ENCODE results near the gene VPS37B.
"Not testable (repeated sequence)": the region's sequence is repeated elsewhere in the genome, so short reads cannot be mapped to it uniquely, and the experiment has no call there.

Gene VPS37B, protein sequence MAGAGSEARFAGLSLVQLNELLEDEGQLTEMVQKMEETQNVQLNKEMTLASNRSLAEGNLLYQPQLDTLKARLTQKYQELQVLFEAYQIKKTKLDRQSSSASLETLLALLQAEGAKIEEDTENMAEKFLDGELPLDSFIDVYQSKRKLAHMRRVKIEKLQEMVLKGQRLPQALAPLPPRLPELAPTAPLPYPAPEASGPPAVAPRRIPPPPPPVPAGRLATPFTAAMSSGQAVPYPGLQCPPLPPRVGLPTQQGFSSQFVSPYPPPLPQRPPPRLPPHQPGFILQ

DNA sequence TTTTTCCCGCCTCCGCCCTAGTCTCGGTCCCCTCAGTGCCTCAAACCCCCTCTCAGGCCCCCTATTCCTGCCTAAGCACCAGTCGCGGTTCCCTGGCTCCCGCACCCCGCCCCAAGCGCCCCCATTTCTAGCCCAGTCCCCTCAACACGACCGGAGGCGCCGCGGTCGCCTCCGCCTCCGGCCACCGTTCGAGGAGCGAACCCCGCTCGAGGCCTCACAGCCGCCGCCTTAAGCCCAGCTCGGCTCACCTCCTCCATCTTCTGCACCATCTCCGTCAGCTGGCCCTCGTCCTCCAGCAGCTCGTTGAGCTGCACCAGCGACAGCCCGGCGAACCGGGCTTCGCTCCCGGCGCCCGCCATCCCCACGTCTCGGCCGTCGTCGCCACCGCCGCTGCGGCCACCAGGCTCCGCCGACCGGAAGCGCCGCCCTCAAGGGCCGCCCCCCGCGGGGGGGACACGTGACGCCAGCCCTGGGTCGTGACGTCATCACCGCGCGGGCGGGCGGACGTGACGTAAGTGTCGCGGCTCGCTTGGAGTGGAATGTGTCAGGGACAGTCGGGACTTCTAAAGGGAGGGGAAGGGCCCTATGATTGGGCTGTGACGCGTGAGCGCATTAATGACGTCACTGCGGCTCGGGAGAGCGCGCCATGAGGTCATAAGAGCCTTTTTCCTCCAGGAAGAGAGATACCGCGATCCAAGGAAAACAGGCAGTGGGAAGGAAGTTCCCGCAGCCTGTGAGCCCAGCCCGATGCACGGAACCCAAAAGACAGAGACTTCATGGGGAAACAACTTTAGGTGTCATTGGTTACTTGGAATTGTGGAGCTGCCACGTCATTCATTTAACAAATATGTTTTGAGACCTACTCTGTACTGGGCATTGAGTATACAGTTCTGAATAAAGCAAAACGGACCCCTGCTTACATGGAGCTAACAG lies at the start of gene VPS37B:
Gene VPS37B (minus strand): TSS at position 421 of the 933 bp plus-strand sequence. CDS start 62 bp downstream, at position 359.
- peak; percentile 78 for DNase-seq

DNA sequence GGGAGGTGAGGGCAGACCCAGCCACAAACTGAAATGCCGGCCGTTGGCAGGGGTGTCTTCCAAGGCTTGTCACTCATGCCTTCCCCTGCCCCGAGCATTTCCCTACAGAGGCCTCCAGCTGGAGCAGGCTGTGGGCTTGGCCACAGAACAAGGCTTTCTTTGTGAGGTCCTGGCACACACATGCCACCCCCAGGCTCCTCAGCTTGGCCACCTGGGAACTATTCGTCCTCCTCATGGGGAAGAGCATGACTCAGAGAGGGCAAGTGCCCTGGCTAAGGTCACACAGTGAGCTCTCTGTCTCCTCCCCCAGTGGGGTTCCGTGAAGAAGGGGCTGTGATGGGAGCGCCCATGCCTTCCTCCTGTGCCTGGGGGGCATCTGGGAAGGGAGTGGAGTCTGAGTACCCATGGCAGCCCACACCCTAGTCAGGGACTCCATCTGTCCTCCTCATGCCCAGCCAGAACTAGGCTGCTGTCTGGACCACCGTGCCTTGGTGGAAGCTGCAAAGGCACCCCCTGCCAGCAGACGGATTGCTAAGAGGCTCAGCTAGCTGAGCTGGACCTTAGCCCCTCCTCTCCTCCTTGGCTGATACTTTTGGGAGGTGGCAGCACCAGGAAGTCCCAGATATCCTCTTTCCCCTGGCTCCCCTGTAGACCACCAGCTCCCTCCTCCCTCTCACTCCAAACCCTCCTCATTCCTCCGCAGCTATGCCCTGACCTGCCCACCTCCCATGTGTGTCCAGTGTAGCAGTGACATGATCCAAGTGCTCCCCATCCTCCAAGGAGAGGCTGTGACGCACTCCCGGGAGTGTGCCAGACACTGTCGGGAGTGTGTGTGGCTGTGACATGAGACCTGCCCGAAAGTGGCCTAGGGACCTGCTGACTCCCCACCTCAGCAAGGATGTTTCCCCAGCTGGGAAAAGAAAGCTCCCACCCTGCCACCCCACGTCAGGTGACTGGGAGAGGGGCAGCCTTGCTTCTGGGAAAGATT lies 49.0 kb upstream of the VPS37B start:
- no peak for DNase-seq

DNA sequence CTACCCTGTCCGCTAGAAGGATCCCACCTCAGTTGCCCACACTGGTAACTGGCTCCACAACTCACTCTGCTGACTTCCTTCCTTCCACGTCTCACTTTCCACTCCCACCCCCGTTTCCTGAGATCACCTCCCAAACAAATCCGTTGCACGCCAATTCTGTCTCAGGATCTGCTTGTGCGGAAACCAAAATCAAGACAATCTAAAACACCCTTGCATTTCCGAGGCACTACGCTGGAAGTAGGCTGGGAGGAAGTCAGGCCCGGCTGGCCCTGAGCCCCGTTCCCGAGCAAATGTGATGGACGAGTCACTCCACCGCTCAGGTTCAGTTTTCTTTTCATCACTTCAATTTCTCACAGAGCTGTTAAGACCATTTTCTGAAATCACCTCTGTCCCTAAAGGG lies 47.3 kb upstream of the VPS37B start:
- no peak for DNase-seq

DNA sequence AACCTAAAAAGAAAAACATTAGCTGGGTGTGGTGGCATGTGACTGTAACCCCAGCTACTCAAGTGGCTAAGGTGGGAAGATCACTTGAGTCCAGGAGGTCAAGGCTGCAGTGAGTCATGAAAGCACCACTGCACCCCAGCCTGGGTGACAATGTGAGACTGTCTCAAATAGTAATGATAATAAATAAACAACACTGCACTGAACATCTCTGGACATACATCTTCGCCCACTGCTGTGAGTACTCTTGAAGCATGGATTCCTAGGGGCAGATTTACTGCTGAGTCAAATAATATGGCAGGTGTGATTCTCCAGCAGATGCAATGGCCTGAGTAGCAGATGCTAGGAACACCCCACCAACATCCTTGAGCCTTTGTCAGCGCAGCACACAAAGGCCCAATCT lies 46.7 kb upstream of the VPS37B start:
- no peak for DNase-seq

DNA sequence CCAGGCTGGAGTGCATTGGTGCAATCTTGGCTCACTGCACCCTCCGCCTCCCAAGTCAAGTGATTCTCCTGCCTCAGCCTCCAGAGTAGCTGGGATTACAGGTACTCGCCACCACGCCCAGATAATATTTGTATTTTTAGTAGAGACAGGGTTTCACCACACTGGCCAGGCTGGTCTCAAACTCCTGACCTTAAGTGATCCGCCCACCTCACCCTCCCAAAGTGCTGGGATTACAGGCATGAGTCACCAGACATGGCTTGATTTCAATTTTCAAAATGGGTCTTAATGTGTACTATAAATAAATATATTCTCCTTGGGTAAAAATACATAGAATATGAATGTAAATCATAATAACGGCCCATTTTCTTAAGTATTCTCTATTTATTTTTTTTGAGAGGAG lies 45.4 kb upstream of the VPS37B start:
- not testable (repeated sequence) for DNase-seq

DNA sequence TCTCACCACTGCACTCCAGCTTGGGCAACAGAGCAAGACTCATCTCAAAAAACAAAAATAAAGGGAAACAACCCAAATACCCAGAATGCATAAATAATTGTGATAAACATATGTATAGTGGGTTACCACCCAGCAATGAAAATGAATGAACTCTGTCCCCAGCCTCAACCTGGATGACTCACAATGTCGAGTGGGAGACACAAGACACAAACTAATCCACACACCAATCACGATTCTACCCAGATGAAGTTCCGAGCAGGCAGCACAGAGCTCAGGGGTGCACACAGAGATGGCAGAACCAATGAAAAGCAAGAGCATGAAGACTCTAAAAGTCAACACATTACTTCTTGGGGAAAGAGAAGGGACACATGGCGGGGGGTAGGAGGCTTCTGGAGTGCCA lies 43.2 kb upstream of the VPS37B start:
- no peak for DNase-seq

DNA sequence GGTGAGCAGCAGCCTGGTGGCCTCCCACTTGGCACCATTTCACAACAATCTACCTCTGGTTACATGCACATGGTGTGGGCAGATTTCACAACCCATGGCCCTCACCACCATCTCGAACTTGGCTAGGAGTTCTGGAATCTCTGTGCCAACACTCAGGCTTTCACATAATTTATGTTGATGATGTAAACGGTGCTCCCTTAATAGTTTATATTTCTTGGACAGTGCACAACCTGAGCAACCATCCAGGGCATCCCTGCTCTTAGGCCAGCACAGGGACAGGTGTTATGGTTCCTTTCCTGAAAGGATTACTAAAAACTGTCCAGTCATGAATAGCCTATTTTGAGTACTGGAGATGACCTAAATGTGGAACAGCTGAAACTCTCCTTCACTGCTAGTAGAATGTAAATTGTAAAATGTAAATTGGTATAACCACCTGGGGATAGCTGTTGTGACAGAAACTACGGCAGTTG lies 41.7 kb upstream of the VPS37B start:
- DNase-seq = no peak

DNA sequence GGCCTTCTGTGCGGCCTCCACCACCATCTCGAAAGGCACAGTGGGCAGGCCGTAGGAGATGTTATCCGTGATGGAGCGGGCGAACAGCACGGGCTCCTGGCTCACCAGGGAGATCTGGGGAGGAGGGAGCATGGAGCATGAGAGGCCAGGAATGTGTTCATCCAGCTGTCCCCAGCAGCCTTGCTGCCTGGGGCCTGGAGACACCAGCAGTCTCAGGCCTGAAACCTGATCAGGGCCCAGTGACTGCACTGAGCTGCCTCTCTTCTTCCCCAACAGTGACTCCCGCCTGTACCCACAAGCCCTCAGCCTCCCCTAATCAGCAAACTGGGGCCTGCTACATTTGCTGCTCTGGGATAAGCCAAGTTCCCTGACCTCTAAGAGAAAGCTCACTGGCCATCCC lies 39.4 kb upstream of the VPS37B start:
- DNase-seq = no peak

DNA sequence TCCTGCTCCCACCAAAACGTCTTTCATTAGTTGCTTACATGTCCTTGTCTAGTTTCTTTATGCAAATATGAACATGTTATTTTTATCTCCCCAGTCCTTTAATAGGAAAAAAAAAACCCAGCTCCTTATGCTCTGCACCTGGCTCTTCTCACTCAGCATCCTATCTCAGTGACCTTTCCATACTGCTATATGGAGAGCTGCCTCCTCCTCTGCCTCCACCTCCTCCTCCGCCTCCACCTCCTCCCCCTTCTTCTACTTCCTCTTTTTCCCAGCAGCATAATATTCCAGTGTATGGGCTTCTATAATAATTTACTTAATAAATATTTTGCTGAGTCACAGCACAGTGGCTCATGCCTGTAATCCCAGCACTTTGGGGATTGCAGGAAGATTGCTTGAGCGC lies 38.8 kb upstream of the VPS37B start:
- no peak for DNase-seq

DNA sequence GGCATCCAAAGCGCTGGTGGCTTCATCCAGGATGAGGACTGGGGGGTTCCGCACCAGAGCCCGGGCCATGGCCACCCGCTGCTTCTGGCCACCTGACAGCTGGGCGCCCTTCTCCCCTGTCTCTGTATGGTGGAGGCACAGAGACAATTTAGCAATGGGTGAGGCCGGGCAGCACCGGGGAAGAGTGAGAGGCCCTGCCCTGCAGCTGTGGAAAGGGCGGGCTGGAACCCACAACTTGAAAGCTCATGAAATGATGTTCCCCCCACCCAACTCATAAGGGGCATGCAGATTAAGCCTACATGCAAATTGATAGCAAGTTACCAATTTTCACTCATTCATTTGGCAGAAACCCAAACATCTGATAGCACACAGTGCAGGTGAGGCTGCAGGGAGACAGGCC lies 36.3 kb upstream of the VPS37B start:
- DNase-seq = no peak

DNA sequence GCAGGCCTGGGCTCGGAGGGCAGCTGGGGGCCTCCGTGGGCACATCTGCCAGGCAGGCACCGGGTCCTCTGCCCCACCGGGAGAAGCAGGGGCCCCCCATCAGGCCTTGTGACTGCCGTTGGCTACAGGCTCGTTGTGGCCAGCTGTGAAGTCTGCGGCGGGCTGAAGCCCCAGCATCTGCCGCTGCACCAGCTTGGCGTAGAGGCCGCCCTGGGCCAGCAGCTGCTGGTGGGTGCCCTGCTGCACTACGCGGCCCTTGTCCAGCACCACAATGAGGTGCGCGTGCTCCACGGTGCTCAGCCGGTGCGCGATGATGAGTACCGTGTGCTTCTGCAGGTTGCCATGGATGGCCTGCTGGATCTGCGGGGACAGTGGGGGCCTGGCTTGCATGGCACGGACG lies 33.9 kb upstream of the VPS37B start:
- no peak for DNase-seq

DNA sequence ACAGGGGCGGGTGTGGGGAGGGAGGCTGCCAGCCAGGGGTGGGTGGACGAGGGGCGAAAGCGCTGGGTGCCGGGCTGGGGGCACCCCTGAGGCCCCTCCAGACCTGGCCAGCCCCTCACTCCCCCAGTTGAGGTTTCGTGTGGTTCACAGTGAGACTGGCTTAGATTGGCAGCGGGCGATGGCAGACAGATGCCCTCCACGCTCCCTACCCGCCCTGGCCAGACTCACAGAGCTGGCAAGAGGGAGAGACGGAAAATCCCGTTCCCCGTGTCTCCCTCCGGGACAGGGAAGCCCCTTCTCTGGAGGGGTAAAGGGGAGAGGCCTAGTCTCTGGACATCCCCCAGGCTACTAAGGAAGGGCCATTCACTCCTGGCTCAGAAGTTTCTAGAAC lies 33.2 kb upstream of the VPS37B start:
- DNase-seq = no peak

DNA sequence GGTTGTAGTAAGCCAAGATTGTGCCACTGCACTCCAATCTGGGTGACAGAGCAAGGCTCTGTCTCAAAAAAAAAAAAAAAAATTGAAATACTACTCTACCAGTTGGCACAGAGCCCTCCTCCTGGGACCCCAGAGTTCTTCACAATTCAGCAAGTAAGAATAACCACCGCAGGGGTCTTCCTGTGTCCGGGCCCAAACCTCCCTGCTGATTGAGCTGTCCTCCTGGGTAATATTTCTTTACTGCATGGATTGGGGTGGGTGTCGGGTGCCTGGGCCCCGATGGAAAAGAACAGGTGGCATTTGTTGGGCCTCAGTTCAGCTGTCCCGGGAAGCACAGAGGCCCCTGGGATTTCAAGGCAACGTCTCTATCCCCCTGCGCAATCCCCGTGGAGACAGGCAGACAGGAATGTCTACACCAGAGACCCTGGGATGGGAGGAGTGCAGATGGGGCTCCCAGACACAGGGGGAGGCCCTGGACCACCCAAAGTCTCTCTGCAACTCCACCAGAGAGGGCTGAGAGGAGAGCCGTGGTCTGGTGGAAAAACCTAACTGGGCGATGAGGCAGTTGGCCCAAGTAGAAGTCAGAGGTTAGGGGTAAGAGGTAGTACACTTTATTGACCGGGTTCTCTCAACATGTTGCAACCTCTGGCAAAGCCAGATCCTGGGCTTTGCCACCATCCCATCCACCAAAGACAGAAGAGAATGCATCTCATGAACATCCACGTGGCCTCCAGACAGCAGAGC lies 32.7 kb upstream of the VPS37B start:
- no peak for DNase-seq

DNA sequence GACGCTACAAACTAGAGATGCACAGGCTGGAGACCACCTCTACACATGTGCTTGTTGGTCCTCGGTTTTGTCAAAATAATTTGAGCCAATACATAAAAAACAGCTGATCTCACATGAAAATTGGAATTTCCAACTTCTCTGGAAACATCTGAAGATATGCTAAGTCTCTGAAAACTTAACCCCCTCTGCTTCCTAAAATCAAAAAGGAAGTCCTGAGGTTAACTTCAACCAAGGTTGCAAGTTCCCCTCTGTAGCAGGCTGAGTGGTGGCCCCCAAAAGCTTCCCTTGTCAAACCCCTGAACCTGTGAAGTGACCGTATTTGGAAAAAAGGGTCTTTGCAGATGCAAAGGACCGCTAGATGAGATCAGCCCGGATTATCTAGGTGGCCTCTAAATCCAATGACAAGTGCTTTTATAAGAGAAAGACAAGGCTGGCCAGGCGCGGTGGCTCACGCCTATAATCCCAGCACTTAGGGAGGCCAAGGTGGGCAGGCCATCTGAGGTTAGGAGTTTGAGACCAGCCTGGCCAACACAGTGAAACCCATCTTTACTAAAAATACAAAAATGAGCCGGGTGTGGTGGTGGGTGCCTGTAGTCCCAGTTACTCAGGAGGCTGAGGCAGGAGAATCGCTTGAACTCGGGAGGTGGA lies 32.0 kb upstream of the VPS37B start:
- DNase-seq = peak; percentile 19

DNA sequence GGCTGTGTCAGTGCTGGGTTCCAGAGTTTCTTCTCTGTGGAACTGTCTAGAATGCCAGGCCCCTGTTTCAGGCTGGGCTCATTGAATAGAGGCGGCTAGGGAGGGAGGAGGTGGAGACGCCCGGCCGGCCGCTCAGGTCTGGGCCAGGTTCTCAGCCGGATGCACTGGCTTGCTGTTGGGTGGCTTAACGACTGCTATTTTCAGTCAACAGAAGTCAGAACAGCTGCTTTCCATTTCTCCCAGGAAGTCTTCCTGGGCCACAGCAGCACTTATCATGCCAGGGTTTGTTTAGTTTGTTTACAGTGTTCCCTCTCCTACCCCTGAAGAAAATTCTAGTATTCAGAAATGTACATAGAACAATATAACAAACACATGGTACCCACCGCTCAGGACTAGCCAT lies 26.0 kb upstream of the VPS37B start:
- DNase-seq = no peak

DNA sequence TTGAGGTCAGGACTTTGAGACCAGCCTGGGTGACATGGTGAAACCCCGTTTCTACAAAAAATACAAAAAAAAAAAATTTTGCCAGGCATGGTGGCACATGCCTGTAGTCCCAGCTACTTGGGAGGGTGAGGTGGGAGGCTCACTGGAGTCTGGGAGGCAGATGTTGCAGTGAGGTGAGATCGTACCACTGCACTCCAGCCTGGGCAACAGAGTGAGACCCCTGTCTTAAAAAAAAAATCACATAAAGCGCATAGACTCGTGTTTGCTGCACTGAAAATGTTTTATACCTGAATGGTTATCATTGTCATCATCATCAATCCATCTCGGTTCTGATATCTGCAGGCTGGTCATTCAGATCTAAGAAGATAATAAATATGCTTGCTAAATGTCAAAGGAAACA lies 24.8 kb upstream of the VPS37B start:
- DNase-seq = no peak

DNA sequence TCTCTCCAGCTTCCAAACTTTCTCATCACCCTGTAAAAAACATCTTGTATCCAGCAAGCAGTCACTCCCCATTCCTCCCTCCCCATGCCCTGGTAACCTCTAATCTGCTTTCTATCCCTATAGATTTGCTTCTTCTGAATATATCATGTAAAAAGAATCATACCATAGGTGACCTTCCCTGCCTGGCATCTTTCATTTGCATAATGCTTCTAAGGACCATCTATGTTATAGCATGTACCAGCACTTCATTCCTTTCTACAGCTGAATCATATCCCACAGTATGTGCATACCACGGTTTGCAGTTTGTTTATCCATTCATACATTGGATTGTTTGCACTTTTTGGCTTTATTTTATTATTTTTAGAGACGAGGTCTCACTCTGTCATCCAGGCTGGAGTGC lies 22.9 kb upstream of the VPS37B start:
- DNase-seq = no peak

DNA sequence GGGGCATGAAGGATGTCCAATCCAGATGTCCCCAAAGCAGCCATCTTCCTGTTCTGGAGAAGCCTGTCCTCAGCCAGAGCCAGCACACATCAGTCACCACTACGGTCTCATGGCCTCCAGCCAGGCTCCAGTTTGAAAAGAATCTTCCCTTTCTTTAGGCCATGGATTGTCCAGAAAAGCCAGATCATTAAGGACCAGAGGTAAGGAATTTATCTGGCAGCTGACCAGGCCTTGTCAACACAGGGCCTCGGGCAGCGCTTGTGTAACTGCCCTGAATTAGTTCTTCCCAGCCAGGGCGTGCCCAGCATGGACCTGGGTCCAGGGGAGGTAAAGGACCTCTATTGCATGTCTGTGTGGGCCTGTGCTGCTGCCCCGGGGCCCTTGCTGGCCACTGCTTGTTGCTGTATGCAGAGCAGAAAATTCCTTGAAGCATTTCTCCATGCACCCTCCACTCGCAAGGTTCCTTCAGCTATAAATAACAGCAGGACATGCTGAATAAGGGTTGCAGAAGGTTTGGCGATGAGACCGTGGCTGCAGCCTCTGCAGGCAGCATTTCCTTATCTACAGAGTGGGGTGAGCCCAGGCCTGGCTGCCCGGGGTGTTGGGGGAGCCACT lies 21.7 kb upstream of the VPS37B start:
- no peak for DNase-seq

DNA sequence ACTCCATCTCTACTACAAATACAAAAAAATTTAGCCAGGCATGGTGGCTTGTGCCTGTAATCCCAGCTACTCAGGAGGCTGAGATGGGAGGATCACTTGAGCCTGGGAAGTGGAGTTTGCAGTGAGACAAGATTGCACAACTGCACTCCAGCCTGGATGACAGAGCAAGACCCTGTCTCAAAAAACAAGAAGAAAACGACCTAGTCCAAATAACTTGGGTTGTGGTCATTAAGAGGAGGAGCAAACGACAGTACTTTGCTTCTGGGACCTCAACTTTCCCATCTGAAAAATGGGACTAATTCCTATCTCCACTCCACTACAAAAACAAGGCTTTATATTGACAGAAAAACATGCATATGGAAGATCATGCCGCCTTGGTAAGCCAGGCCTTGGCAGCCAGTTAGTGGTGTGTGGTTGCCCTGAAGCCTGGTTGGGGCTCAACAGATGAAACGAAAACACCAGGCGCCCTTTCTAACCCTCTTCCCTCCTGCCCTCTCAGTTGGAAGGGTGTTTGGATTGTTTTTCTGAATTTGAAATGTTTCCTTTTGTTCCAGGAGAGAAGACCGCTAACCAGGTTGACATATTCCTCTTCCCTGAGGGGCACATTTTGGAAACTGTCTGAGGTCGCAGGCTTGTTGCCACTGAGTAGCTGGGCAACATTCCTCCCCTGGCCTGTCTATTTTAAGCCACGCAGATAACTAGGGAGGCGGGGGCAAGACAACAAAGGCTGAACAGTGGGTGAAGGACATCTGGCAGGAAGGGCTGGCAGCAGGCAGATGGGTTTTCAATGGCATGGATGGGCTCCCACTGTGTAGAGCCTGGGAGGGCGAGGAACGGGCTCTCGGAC lies 13.7 kb upstream of the VPS37B start:
- DNase-seq = no peak

DNA sequence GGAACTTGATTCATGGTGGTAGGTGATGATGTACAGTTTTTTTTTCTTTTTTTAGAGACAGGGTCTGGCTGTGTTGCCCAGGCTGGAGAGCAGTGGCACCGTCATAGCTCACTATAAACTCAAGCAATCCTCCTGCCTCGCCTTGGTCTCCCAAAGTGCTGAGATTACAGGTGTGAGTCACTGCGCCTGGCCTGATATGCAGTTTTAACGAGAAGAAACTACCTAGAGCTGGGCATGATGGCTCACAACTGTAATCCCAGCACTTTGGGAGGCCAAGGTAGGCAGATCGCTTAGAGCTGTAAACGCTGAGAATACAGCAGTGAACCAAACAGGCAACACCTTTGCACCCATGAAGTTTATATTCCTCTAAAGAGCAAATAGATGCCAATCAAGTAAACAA lies 13.0 kb upstream of the VPS37B start:
- no peak for DNase-seq
